NCI-H128 (cell line): ENCODE data around the gene GPX4.
"Not testable (repeated sequence)": the region's sequence is repeated elsewhere in the genome, so short reads cannot be mapped to it uniquely, and the experiment has no call there.

Experiments used
- DNase-seq: peaks from one replicate; lab custom pipeline; 2025; ENCODE audit not compliant: unreplicated experiment; lab: John Stamatoyannopoulos, UW

The GPX4 gene

DNA sequence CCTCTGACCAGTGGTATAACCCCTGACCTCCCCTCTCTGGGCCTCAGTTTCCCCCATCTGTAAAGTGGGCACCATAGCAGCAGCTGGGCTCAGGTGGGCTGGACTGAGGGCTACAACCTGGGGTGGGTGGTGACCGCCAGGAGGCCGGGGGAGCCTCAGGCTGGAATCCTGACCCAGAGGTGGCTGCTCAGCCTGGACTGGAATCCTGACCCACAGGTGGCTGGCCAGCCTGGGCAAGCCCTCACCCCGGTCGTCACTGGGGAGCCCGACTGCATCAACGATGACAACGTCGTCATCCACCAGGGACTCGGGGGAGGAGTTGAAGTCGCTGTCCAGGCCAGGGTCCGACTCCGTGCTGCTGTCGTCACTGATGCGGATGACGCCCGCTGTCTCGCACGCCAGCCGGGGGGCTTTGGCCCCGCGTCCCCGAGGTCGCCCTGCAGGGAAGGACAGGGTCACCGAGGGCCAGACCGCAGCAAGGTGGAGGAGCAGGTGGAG, 10.2 kb downstream of the GPX4 start:
- no peak for DNase-seq

DNA sequence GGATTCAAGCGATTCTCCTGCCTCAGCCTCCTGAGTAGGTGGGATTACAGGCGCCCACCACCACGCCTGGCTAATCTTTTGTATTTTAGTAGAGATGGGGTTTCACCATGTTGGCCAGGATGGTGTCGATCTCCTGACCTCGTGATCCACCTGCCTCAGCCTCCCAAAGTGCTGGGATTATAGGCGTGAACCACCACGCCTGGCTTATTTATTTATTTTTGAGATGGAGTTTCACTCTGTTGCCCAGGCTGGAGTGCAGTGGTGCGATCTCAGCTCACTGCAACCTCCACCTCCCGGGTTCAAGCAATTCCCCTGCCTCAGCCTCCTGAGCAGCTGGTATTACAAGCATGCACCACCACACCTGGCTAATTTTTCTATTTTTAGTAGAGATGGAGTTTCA, 10.9 kb downstream of the GPX4 start:
- not testable (repeated sequence) for DNase-seq

DNA sequence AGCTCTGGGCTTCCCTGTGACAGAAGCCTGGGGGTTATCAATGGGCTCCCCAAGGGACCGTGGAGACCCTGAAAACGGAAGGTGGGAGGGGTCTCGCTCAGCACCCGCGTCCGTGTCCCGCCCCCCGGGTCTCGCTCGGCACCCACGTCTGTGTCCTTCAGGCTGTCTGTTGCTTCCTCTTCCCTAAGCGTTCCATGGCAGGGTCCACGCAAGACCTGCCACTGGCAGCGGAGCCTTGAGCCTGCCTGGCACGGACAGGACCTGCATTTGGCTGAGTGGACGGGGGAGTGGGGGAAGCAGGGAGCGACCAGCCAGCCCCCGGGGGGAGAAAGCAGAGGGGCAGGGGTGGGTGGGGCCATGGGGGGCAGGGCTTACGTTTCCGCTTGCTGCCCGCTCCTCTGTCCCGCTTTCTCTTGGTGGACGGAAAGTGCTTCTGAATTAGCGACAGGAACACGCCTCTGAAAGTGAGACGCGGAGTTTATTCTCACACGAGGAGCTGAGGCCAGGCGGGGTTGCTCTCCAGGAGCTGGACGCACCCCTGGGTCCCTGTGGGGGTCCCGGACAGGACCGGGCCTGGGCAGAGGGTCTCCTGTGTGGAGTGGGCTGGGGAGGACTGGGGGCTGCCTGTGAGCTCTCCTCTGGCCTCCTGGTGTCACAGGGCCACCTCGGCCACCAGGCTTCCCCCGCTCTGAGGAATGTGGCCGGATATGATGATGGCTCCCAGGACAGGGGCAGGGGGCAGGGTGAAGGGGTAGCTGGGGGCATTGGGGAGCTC, 12.0 kb downstream of the GPX4 start:
- DNase-seq: no peak

DNA sequence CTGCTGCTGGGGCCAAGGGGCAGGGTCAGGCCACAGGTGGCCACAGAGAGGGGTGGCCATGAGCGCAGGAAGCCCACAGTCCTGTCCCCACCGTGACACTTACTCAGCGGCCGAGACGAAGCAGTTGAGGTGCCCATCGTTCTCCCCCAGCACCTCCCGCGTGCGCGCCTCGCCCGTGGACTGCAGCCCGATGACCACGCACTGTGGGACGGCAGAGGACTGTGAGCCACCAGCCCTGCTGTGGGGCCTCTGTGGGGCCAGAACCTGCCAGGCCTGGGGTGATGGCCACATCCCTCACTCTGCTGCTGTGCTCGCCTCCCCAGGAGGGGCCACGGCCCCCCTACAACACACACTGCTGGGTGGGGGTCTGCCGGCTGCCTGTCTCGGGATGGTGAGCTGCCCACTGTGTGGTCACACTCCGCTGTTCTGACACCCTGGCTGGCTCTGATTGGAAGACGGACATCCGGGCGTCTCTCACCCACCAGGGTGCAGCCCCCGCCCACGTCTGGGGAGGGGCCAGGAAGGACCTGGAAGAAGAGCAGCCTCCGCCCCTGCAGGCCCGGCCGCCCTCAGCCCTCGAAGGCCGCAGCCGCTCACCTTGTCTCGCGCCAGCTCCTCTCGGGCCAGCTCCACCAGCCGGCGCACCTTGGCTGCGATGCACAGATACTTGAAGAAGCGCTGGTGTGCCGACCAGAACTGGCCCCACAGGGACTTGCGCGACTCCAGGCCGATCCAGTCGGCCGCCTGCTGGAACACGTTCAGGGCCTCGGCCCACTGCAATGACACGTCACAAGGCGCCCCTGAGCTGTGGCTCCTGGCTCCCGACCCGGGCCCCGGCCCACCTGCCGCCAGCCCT, 13.2 kb downstream of the GPX4 start:
- no peak for DNase-seq

DNA sequence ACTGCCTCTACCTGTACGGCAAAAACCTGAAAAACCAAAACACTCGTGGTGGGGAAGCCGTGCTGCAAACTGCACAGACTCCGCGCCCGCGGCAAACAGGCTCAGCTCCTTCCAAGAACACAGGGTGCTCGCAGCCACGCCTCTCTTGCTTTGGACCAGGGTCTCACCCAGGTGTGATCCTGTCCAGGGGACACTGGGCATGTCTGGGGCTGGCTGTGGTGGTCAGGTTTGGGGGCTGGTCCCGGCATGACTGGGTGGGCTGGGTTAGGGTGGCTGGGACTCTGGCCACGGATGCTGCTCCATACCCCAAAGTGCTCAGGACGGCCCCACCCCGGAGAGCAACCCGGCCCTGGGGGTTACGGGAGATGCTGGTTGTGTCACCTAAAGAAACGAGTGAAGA, 13.9 kb downstream of the GPX4 start:
- DNase-seq: no peak

DNA sequence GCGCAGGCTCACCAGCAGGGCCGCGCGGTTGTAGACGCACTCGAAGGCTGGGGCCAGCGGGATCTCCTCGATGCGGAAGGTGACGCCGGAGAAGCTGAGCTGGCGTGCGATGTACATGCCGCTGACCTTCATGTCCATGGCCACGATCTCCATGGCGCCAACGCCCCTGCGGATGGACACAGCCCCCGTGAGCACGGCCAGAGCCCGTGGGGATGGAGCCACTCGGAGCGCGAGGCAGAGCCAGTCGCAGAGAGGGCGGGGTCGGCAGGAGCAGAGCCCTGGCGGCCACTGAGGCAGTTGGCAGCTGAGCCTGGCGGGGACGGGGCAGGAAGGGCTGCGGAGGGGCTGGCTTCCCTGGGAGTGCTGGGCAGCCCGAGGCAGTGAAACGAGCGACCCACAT, 15.2 kb downstream of the GPX4 start:
- DNase-seq: no peak

DNA sequence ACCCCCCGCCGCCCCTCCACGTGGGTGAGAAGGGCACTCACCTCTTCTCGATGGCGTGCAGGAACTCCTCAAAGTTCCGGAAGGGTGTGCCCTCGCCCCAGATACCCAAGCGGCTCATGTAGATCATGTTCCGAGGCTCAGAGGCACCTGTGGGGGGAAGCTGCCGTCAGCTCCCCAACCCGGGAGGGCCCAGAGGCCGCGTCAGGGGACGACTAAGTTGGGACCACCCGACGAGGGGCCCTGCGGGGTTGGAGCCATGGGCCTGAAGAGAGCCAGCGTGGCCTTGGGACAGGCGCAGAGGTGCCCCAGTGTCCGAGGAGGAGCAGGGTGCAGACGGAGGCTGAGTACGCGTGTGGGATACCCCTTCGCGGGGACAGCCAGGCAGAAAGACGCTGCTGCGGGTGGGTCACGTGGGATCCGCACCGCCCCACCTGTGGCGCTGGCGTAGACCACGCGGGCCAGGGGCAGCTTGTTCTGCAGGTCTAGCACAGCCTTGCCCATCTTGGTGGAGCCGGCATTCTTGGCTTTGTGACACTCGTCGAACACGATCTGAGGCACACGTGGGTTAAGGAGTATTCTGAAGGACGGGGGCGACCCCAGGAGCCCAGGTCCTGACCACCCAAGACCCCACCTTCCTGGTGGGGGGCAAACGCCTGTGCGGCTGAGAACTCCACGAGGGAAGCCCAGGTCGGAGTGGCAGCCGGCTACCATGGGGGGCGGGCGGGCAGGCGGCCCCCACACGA, 15.9 kb downstream of the GPX4 start:
- DNase-seq: no peak

DNA sequence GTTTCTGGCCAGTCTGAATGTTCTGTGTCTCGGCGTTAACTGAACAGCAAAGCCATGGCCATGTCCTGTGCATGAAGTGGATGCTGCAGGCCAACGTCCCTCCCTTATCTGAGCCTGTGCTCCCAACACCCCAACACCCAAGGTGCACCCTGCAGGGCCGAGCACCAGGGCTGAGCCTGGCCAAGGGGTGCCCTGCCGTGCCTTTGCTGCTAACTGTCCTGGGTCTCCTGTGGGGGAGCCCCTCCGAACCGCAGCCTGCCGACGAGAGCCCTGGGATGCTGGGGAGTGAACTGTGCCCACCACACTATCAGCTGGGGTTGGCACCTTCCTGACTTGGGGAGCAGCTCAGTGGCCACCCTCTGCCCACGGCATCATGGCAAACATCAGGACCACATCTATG, 17.6 kb downstream of the GPX4 start:
- no peak for DNase-seq

DNA sequence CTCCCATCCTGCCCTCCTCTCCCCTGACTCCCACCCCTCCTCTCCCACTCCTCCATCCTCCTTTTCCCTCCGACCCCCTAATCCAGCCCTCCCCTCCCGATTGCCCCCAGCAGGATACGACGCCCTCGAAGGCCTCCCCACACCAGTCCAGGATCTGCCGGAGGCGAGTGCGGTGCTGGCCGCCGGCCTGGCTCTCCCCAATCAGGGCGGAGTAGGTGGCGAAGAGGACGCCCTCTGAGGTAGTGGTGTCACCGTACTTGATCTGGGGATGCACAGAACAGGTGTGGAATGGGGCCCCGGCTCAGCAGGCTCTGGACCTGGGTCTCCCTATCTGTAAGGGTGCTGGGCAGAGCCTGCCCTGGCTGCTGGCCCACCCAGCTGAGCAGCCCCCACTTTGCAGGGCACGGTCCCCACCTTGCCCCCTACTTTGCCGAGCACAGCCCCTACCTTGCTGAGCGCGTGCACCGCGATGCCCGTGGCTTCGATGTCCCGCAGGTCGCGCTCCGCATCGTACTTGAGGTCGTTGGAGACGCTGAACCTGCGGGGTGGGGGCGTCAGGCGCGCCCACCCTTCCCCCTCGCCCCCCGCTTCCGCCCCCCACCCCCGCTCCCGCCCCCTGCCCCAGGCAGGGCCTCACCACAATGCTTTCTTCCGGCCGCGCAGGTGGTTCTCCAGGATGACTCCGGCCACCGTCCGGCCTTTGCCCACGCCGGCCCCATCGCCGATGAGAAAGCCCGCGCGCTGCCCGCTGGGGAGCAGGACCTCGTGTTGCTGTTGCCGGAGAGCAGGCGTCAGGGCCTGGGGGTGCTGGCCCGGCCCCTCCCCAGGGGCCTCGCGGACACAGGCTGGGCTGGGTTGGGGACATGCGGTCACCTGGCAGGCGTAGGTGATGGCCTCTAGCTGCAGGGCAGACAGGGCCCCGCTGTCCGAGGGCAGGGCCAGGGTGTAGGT, 18.5 kb downstream of the GPX4 start:
- no peak for DNase-seq

DNA sequence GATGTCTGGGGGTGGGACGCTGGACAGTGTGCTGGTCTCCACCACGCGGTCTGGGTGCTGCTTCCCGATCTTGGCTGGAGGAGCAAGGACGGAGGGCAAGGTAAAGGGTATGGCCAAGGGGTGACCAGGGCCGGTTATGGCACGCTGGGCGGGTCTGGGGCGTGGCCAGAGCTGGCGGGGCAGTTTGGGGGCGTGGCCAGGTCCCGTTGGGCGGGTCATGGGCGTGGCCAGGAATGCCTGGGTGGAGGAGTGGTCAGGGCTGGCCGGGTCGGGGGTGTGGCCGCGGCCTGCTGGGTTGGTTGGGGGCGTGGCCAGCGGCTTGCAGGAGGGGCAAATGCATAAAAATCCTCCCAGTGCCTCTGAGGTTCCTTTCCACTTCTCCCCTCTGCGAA, 19.2 kb downstream of the GPX4 start:
- DNase-seq: no peak

DNA sequence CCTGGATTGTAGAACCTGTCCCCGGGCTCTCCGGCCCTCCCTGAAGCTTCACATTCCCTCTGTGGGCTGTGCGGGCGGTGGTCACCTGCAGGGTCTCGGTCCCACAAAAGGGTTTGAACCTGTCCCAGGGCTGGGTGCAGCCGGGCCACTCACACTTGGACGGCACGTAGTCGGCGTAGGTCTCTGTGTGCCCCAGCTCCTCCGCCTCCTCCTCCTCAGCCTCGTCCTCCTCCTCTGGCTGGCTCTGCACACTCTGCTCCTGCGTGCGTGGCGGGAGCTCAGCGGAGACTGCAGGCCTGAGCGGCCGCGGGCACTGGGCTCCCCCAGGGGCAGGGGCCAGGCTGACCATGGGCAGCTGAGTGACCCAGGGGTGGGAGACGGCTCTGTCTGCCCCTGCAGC, 19.6 kb downstream of the GPX4 start:
- no peak for DNase-seq

DNA sequence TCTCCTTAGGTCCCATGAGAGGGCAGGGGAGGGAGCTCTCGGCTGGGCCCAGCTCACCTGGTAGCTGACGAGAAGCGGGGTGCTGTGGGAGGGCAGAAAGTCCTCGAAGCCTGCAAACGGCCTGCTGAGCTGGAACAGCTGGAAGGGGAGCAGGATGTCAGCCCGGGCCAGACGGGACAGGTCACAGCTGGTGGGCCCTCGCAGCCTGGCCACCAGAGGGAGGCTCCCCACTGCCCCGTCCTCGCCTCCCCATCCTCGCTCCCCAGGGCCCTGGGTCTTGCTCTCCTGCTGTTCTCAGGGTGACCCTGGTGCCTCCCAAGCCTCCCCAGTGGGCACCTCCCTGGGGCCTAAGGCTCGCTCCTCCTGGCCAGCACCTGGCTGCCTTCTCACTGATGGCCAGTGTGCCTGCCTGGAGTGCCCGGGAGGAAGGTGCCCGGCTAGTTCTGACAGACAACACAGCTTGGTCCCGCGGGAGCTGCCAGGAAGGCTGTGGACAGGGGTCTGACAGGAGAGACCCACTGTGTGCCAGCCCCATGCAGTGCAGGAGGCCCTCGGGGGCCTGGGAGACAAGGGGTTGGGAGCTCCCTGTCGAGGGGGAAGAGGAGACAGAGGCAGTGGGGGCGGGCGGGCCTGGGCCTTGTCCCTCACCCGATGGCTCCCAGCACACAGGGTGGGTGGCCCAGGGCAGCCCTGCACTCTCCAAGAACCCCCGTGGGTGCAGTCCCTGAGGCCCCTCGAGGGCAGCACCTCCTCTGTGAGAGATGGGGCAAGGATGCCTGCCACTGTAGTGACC, 20.3 kb downstream of the GPX4 start:
- DNase-seq: no peak

DNA sequence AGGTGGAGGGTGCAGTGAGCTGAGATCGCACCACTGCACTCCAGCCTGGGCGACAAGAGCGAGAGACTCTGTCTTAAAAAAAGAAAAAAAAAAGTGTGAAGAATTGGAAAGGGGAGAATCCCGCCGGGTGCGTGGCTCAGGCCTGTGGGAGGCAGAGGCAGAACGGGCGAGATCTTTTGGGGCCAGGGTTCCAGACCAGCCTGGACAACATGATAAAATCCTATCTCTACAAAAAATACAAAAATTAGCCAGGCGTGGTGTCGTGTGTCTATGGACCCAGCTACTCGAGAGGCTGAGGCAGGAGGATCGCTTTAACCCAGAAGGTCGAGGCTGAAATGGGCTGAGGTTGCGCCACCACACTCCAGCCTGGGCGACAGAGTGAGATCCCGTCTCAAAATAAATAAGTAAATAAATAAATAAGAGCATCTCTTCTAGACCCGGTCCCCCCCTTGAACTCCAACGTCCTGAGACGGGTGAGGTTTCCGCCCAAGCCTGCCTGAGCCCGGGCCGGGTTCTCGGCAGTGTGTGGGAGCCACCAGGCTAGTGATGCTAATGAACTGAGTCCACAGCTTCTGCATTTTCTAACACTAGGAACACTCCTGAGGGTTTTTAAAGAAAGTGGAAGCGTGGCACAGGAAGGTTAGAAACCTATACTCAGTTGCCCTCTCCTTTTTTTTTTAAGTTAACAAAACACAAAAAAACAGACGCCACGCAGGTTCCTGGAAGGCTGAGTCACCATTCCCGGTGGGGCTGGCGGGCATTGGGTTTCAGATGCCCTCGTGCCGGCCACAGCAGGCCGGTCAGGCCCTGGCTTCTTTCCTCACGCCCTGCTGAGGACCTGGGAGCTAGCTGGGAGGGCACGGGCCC, 22.0 kb downstream of the GPX4 start:
- no peak for DNase-seq

DNA sequence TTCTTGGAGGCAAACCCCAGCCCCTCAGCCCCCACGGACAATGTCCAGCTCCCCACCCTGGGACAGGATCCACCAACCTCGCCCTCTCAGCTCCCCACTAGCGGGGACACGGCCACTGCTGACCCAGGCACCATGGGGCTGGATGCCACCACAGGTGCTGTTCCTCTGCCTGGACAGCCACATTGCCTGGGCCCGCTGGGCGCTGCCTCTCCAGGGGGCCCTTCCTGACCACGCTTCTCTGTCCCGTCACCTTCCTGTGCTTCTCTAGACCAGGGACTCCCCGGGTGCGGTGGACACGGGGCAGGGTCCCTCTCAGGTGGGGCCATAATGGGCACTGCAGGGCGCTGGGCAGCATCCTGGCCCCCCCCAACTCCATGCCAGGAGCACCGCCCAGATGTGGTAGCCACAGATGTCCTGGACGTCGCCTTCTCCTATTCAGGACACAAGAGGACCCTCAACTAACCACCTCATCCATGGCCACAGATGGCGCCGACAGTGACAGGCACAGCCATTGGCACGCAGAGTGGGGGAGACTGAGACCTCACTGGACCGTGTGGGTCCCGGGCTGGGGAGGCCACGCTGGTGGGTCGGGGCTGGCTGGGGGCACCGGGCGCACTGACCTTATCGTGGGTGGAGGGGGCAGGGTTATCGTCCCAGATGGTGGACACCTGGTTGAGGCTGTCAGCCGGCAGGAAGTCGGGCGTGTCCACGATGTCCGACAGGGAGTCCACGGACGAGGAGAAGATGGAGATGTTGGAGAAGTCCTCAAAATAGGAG, 23.4 kb downstream of the GPX4 start:
- DNase-seq: no peak

DNA sequence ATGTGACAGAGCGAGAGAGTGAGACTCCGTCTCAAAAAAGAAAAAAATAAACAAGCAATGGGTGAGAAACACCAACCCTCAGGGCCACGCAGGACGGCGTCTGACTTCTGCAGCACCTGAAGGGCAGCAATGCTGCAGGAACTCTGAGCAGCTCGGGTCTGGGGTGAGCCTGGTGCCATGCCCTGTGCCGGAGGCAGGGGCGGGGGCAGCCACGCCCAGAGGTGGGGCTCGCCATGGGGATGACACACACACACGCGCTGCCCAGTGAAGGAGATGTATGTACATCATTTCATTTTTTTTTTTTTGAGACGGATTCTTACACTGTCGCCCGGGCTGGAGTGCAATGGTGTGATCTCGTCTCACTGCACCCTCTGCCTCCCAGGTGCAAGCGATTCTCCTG, 24.3 kb downstream of the GPX4 start:
- no peak for DNase-seq

DNA sequence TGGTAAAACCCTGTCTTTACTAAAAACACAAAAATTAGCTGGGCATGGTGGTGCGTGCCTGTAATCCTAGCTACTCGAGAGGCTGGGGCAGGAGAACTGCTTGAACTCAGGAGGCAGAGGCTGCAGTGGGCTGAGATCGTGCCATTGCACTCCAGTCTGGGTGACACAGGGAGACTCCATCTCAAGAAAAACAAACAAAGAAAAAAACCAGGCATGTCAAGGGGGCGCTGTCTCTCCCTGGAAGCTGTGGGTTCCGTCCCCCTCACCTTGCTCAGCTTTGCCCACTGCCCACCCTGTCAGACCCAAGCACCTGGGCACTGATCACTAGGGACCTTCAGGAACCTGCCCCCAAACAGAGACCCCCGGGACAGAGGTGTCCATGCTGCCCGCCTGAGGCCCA, 25.3 kb downstream of the GPX4 start:
- DNase-seq: not testable (repeated sequence)

DNA sequence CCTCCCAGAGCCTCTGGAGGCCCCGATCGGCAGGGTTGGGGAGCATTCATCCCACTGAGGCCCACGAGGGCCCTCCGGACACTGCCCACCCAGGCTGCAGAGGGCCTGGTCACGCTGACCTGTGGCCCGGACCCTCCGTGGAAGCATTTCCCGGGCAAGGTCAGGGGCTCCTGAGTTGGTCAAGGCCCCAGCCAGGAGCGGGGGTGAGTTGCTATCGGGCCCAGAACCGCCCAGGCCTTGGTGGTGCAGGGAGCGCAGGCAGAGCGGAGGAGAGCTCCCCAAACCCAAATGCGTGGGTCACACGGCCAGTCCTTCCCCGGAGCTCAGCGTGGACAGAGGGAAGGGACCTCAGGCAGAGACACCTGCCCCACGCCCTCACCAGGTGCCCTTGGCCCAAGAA, 25.7 kb downstream of the GPX4 start:
- no peak for DNase-seq
